HG03342 (cell line): Measurements from ENCODE around the gene LPP.
A peak's percentile ranks its signal among the peaks of the same experiment; 100 is the strongest.

Experiments
- ATAC-seq: cut with Tn5 transposase; IDR thresholded peaks from one replicate; pipeline ENCODE4 v1.9.1; 2021; ENCODE audit warnings: mild to moderate bottlenecking, moderate library complexity; ENCODE audit not compliant: unreplicated experiment

LPP gene

DNA sequence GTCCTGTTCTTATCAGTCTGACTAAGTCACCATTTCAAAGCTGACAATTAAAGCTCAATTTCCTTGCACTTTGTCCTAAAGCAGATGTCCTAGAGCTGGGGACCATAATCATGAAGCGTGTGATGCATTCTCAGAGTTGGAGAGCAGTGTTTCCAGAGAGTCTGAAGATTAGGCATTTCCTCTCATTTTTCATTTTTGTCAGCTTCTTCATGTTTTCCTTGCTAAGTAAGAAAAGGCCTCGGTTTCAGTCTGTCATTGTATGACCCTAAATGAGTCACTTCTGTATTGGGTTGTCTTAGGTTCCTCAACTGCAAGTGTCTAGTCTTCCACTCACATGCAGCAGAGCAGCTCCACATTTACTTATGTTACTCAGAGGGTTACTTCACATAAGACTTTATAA, 760.6 kb downstream of the LPP start:
- no peak for ATAC-seq

DNA sequence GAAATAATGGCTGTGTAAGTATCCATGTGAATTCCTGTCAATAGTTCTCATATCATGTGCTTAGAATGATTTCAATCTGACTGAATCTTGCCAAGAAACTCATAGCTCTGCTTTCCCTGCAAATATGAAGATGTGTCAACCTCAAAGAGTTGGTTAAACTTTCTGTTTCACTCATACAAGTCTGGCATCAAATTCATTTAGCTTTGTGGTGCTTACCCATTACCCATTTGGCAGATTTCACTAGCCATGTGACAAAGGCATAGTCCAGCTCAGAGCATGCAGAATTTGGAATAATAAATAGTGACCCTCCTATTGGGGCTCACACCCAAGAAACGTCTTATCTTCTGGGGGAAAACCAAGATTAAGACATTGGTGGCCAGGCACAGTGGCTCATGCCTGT, 761.2 kb downstream of the LPP start:
- ATAC-seq: no peak

- peak; percentile 43 for ATAC-seq
Measured at GRCh38 chr3:188916934-188917401, 763.0 kb downstream of the LPP start.

GRCh38 chr3:188918093-188918492, 764.1 kb downstream of the LPP start:
- no peak for ATAC-seq

- no peak for ATAC-seq
Measured at GRCh38 chr3:188923671-188924070, 769.7 kb downstream of the LPP start.

DNA sequence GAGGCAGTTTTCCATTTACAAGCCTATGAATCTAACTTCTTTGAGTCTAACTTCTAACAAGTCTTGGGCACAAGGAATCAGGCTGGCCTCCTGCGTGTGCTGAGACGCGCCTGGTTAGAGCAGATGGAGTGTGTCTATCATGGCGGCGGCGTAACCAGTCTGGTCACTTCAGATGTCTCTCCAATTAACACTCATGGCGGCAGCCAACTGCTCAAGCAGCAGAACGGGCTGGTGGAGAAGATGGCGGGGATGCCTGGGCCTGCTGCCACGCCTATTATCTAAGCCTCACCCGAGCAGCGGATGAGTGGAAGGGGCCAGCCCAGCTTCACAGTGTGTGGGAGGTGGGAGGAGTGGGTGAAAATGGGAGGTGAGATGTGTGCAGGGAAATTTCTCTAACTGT, 771.4 kb downstream of the LPP start:
- no peak for ATAC-seq

GRCh38 chr3:188926111-188926510, 772.2 kb downstream of the LPP start:
- ATAC-seq: no peak

- no peak for ATAC-seq
Measured at GRCh38 chr3:188926741-188927511, 773.0 kb downstream of the LPP start.

- ATAC-seq: no peak
Measured at GRCh38 chr3:188927971-188928370, 774.0 kb downstream of the LPP start.

GRCh38 chr3:188929137-188929536, 775.2 kb downstream of the LPP start:
- ATAC-seq: no peak

DNA sequence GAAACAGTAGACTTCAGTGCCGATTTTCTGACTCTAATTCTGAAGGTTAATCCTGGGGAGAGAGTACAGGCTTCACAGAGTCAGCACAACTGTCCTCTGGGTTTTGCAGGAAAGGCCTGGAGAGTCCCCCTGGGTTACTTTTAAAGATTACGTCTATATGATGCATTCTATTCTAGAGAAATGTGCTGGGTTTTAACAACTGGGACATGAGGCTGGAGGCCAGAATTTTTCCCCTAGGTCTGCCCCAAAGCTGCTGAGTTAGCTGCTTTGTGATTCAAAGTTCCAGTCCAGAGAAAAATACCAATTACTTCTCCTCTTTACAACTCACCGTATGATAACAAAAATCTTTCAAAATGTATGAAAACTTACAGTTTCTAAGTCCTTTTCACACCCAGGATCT, 777.1 kb downstream of the LPP start:
- ATAC-seq: no peak

DNA sequence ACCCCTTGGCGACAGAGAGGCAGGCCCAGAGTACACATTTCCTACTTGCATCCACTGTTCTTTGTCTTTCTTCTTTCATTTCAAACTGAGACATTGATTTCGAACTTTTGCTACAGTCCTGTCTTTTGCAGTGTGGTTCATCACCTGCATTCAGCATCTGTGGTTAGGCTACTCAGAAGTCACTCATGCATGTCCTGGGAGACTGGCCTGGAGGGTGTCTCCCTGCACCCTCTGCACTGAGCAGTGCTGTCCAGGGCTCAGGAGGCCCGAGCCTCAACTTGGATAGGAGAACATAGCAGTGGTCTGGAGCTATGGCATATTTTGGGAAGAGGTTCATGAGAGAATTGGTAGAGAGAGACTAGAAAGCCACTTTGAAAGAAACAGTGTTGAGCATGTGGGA, 777.6 kb downstream of the LPP start:
- ATAC-seq: no peak

DNA sequence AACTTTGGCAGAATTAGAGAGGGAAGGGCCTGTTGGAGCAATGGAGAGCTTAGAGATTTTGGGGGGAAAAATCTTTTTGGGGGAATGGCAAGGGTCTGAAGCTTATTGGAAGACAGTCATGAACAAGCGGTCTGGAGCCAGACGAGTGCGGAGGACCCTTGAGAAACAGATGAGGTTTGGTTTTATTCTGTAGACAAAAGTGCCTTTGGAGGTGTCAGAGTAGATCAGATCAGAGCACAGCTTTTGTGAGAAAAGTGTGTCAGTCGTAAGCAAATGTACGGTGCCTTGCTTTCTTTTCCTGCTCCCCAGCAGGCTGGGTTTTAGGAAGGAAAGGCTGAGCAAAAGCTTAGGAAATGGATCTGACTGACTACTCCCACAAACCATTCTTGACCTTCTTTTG, 781.0 kb downstream of the LPP start:
- no peak for ATAC-seq

GRCh38 chr3:188936597-188937107, 782.7 kb downstream of the LPP start:
- no peak for ATAC-seq

- no peak for ATAC-seq
Measured at GRCh38 chr3:188937389-188937788, 783.4 kb downstream of the LPP start.

DNA sequence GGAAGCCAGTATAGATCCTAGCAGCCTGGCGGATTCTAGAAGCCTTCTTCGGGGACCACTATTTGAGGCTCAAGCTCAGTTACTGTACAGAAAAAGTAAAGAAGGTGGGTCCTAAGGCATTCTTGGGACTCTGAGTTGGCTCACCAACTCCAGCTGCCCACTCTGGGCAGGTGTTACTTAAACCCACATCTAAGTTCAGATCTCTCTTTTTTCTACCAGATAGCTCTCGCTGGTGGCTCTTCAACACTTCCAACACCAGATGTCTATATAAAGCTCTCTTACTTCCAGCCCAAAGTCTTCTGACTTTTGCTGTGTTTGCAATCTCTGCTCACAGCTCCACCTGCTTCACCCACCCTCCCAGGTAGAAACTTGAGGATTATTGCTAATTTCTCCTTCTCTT, 785.0 kb downstream of the LPP start:
- no peak for ATAC-seq

DNA sequence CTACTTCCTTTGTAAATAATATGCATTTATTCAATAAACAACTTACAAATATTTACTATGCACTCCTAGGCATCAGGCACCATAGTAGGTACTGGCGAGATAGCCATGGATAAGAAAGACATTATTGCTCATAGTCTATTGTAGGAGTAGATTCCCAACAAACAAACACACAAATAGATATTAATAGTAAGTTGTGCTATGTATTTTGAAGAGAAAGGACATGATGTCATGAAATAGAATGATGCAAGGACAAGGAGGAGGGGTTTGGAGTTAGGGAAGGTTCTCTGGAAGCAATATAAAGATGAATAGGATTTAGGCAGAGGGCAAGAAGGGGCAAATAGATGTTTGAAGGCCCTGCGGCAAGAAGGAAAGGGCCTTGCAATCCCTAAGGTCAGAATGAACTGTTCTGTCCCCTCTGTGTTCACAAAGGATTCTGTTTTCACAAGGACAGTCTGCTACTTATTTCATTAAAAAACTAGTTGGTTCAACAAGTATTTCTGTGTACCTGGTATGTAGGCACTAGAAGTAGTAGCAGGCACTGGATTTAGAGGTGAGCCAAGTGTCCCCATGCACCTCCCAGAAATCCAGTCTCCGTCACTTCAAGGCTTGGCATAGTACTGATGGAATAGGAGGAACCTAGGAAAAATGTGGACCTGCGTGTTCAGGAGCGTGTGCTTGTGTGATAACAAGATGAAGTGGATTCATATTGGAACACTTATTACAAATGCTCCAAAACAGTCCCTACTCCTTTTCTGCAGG, 786.0 kb downstream of the LPP start:
- no peak for ATAC-seq
